Fibroblast of upper back skin (primary cell): Measurements from ENCODE around the gene ZNF487.
"Not testable (repeated sequence)": the region's sequence is repeated elsewhere in the genome, so short reads cannot be mapped to it uniquely, and the experiment has no call there.

Experiments
- DNase-seq: peaks from one replicate; pipeline ENCODE4 v3.0.0-alpha.2; 2013

Gene ZNF487

GRCh38 chr10:43436291-43437140 lies at the start of gene ZNF487:
Gene ZNF487, plus strand, starts transcription at chr10:43437111. Its CDS starts 38,703 bp downstream, at chr10:43475814.
- peak; percentile 75 for DNase-seq

- DNase-seq = no peak
Measured at GRCh38 chr10:43387678-43388032, 49.3 kb upstream of the ZNF487 start.

- DNase-seq = no peak
Measured at GRCh38 chr10:43389867-43390266, 47.0 kb upstream of the ZNF487 start.

- DNase-seq = no peak
Measured at GRCh38 chr10:43390333-43390732, 46.6 kb upstream of the ZNF487 start.

GRCh38 chr10:43390759-43391158 lies 46.2 kb upstream of the ZNF487 start:
- peak; percentile 34 for DNase-seq

- no peak for DNase-seq
Measured at GRCh38 chr10:43391496-43391895, 45.4 kb upstream of the ZNF487 start.

GRCh38 chr10:43392748-43393147 lies 44.2 kb upstream of the ZNF487 start:
- no peak for DNase-seq

- DNase-seq = not testable (repeated sequence)
Measured at GRCh38 chr10:43393186-43393585, 43.7 kb upstream of the ZNF487 start.

GRCh38 chr10:43393606-43394360 lies 43.1 kb upstream of the ZNF487 start:
- DNase-seq = no peak

- DNase-seq = no peak
Measured at GRCh38 chr10:43394868-43395267, 42.0 kb upstream of the ZNF487 start.

GRCh38 chr10:43395571-43396060 lies 41.3 kb upstream of the ZNF487 start:
- no peak for DNase-seq

GRCh38 chr10:43396061-43396927 lies 40.6 kb upstream of the ZNF487 start:
- peak; percentile 57 for DNase-seq

GRCh38 chr10:43396928-43397624 lies 39.8 kb upstream of the ZNF487 start:
- DNase-seq = peak; percentile 65

- no peak for DNase-seq
Measured at GRCh38 chr10:43398939-43399319, 38.0 kb upstream of the ZNF487 start.

- peak; percentile 50 for DNase-seq
Measured at GRCh38 chr10:43399320-43400310, 37.3 kb upstream of the ZNF487 start.

GRCh38 chr10:43401627-43402026 lies 35.3 kb upstream of the ZNF487 start:
- DNase-seq = no peak

GRCh38 chr10:43402176-43402575 lies 34.7 kb upstream of the ZNF487 start:
- no peak for DNase-seq

GRCh38 chr10:43402880-43403452 lies 33.9 kb upstream of the ZNF487 start:
- DNase-seq = no peak

- no peak for DNase-seq
Measured at GRCh38 chr10:43403911-43404703, 32.8 kb upstream of the ZNF487 start.

- no peak for DNase-seq
Measured at GRCh38 chr10:43404704-43405084, 32.2 kb upstream of the ZNF487 start.
